NB4 (cell line): ENCODE data around the gene ABCC4.
A peak's percentile ranks its signal among the peaks of the same experiment; 100 is the strongest.

Experiments
- DNase-seq: peaks from one replicate; pipeline ENCODE4 v3.0.0; 2010; ENCODE audit warnings: low read depth
- H3K4me3 ChIP-seq: one replicate; pipeline ENCODE4 v1.5.1; 2011; ENCODE audit warnings: mild to moderate bottlenecking, low read depth, low read length, moderate library complexity
- CTCF ChIP-seq: IDR thresholded peaks from one replicate; pipeline ENCODE4 v1.5.1; 2012; ENCODE audit warnings: low read depth, low read length
- MAX ChIP-seq: IDR thresholded peaks from 2 replicates; pipeline ENCODE4 v1.6.1; 2011; ENCODE audit warnings: low read depth, low read length
- MYC ChIP-seq: IDR thresholded peaks from 2 replicates; pipeline ENCODE4 v1.6.1; 2011; ENCODE audit warnings: low read depth, low read length
- POLR2A ChIP-seq: IDR thresholded peaks from 2 replicates; pipeline ENCODE4 v1.6.1; 2011; ENCODE audit warnings: mild to moderate bottlenecking; ENCODE audit not compliant: insufficient read length; ENCODE audit errors: extremely low read depth

The ABCC4 gene

GRCh38 chr13:95160112-95160906 is 140.9 kb downstream of the ABCC4 start:
- no peak for TF ChIP-seq MAX
- no peak for TF ChIP-seq CTCF
- no peak for TF ChIP-seq MYC
- TF ChIP-seq POLR2A: no peak

GRCh38 chr13:95159458-95159857 is 141.8 kb downstream of the ABCC4 start:
- H3K4me3 ChIP-seq: no peak overlapping the region
- no peak for TF ChIP-seq MAX
- no peak for TF ChIP-seq MYC
- no peak for TF ChIP-seq CTCF
- no peak for TF ChIP-seq POLR2A
- DNase-seq: no peak

More at GRCh38 chr13:95160112-95160906, 140.9 kb downstream of the ABCC4 start:
- no peak for DNase-seq
- no peak overlapping the region for H3K4me3 ChIP-seq

- no peak for TF ChIP-seq MAX
- TF ChIP-seq CTCF: no peak
- no peak for TF ChIP-seq POLR2A
- no peak for TF ChIP-seq MYC
- DNase-seq: peak; percentile 6
- no peak overlapping the region for H3K4me3 ChIP-seq
These were observed 145.0 kb downstream of the ABCC4 start for GRCh38 chr13:95156208-95156607.

DNA sequence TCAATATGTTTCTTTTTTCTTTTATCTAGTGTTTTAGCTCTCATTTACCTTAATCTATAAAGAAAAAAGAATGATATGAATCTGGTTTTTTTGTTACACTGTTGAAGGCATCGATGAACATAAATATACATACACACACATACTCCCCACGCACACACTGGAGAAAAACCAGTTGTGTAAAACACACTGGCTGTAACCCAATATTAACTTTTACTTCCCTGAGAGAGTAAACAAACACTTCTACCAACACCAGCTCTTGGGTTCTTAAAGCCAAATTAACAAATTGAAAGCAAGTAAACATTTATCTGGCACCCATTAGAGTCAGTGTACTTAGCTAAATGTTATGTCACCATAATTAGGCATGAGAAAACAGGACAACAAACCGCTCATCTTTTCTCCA is 145.7 kb downstream of the ABCC4 start:
- H3K4me3 ChIP-seq: no peak overlapping the region
- TF ChIP-seq POLR2A: no peak
- TF ChIP-seq MYC: no peak
- TF ChIP-seq MAX: no peak
- TF ChIP-seq CTCF: no peak
- no peak for DNase-seq

- TF ChIP-seq MYC: no peak
- no peak for TF ChIP-seq CTCF
- TF ChIP-seq POLR2A: no peak
- TF ChIP-seq MAX: no peak
- no peak overlapping the region for H3K4me3 ChIP-seq
- DNase-seq: no peak
These were observed 146.2 kb downstream of the ABCC4 start for GRCh38 chr13:95155093-95155492.
